Neural progenitor cell (in vitro differentiated cells): ENCODE results near the gene JPH2. TPM values are rescaled to one million over a fixed set of nuclear protein-coding genes. Genes with fewer than 3 reads are reported as not detected.

Experiments
- DNase-seq: peaks from one replicate; pipeline ENCODE4 v3.0.0-alpha.2; 2016; ENCODE audit warnings: low spot score
- H2AFZ ChIP-seq: fragments of 200-600 bp; sonication (generic); replicated peaks from 2 replicates; pipeline ENCODE4 v1.6.1; 2016; ENCODE audit warnings: antibody characterized with exemption
- H3F3A ChIP-seq: fragments of 200-600 bp; sonication (generic); 2 replicates; pipeline ENCODE4 v1.6.1; 2016; ENCODE audit warnings: antibody characterized with exemption, low read depth
- H3K27ac ChIP-seq: fragments of 200-600 bp; sonication (generic); 2 replicates; pipeline ENCODE4 v1.5.1; 2016; ENCODE audit warnings: mild to moderate bottlenecking
- H3K27me3 ChIP-seq: fragments of 200-600 bp; sonication (generic); 2 replicates; pipeline ENCODE4 v1.6.1; 2016; ENCODE audit warnings: mild to moderate bottlenecking, moderate library complexity
- H3K36me3 ChIP-seq: fragments of 200-600 bp; sonication (generic); 2 replicates; pipeline ENCODE4 v1.5.1; 2016
- H3K4me1 ChIP-seq: fragments of 200-600 bp; sonication (generic); 2 replicates; pipeline ENCODE4 v1.6.1; 2016; ENCODE audit warnings: mixed run types
- H3K4me2 ChIP-seq: fragments of 200-600 bp; sonication (generic); 2 replicates; pipeline ENCODE4 v1.6.1; 2016
- H3K4me3 ChIP-seq: fragments of 200-600 bp; sonication (generic); 2 replicates; pipeline ENCODE4 v1.5.1; 2016
- H3K79me2 ChIP-seq: fragments of 200-600 bp; sonication (generic); 2 replicates; pipeline ENCODE4 v1.6.1; 2016; ENCODE audit warnings: low read depth
- H3K9ac ChIP-seq: fragments of 200-600 bp; sonication (generic); 2 replicates; pipeline ENCODE4 v1.6.1; 2016
- H3K9me3 ChIP-seq: fragments of 200-600 bp; sonication (generic); 2 replicates; pipeline ENCODE4 v1.5.1; 2016; ENCODE audit warnings: low read depth
- H4K20me1 ChIP-seq: fragments of 200-600 bp; sonication (generic); 2 replicates; pipeline ENCODE4 v1.6.1; 2016; ENCODE audit warnings: low read depth
- H3K27ac Mint-ChIP-seq: 3 replicates; pipeline ENCODE4 v1.8.0; 2021; ENCODE audit warnings: mixed read lengths
- H3K27me3 Mint-ChIP-seq: 2 replicates; pipeline ENCODE4 v1.8.0; 2022; ENCODE audit warnings: low read depth, mild to moderate bottlenecking, inconsistent platforms, moderate library complexity, mixed read lengths; ENCODE audit not compliant: insufficient read depth
- H3K36me3 Mint-ChIP-seq: 3 replicates; pipeline ENCODE4 v1.8.0; 2021; ENCODE audit warnings: mixed read lengths
- H3K4me1 Mint-ChIP-seq: 3 replicates; pipeline ENCODE4 v1.8.0; 2021; ENCODE audit warnings: mixed read lengths
- H3K4me3 Mint-ChIP-seq: 3 replicates; pipeline ENCODE4 v1.8.0; 2021; ENCODE audit warnings: mild to moderate bottlenecking, moderate library complexity, mixed read lengths
- H3K9me3 Mint-ChIP-seq: 3 replicates; pipeline ENCODE4 v1.8.0; 2020; ENCODE audit warnings: mixed read lengths
- EZH2 ChIP-seq: fragments of 200-600 bp; sonication (generic); IDR thresholded peaks from 2 replicates; pipeline ENCODE4 v1.6.1; 2017; ENCODE audit warnings: antibody characterized with exemption, mild to moderate bottlenecking, moderate library complexity
- EZH2phosphoT487 ChIP-seq: fragments of 200-600 bp; sonication (generic); IDR thresholded peaks from 2 replicates; pipeline ENCODE4 v1.6.1; 2017; ENCODE audit warnings: antibody characterized with exemption
- total RNA-seq: library from RNA; depleted of rRNA; stranded (reverse); fragments of >200 nt; gene quantifications from 2 replicates; pipeline ENCODE4 v1.2.3, GENCODE V29; 2015; ENCODE audit warnings: low replicate concordance
- TF ChIP-seq, protein P1 (sequence below): fragments of 200-600 bp; sonication (generic); IDR thresholded peaks from 2 replicates; pipeline ENCODE4 v1.5.1; 2017; ENCODE audit warnings: antibody characterized with exemption, mild to moderate bottlenecking

JPH2 gene
- total RNA-seq, 1 donor from 2014 or later, result not detected

DNA sequence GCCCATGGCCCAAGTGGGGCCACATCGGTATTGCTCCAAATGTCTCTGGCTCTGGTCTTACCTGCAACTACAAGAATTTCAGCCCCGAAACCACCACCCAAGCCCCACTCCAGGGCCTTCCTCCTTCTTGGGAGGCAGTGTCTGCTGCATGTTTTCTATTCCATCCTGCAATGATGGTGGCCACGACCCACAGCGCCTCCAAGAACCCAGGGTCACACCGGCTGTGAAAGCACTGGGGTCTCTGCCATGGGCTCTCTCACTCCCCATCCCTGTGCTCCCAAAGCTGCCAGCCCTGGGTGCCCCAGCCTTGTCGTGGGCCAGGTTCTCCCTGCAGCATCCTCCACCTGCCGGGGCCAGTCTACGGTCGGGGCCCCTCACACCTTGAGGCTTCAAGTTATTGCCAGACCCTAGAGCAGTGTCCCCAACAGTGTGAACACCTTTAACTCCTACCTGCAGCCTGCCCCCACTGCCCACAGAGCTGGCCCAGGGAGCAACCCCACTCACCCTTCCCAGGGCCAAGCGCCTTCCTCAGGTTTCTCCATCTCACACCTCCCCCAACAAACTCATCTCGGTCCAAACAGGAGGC is 115.4 kb downstream of the JPH2 start:
- Mint-ChIP-seq H3K27me3 (peaks cover 6% of the 10 kb centered on the region), H3K36me3 (no peaks in the 10 kb centered on the region), H3K27ac (no peak overlapping the region), H3K4me1 (peaks cover 11% of the 10 kb centered on the region), H3K4me3 (peak overlapping the region; percentile 53), H3K9me3 (no peaks in the 10 kb centered on the region)
- TF ChIP-seq EZH2phosphoT487, result no peak
- Histone ChIP-seq H3K4me1 (no peaks in the 10 kb centered on the region), H3K27me3 (no peaks in the 10 kb centered on the region), H4K20me1 (no peaks in the 10 kb centered on the region), H3K79me2 (no peaks in the 10 kb centered on the region), H3K36me3 (no peaks in the 10 kb centered on the region), H3K27ac (no peak overlapping the region), H2AFZ (no peak overlapping the region), H3K4me2 (no peak overlapping the region), H3F3A (no peaks in the 10 kb centered on the region), H3K4me3 (no peak overlapping the region), H3K9me3 (no peaks in the 10 kb centered on the region), H3K9ac (no peak overlapping the region)
- DNase-seq, result no peak

GRCh38 chr20:44071057-44071456 is 115.9 kb downstream of the JPH2 start:
- Histone ChIP-seq H3K9ac (no peak overlapping the region), H3K36me3 (no peaks in the 10 kb centered on the region), H3K27ac (no peak overlapping the region), H2AFZ (no peak overlapping the region), H3K9me3 (no peaks in the 10 kb centered on the region), H3K4me3 (no peak overlapping the region), H3K79me2 (no peaks in the 10 kb centered on the region), H3K4me2 (no peak overlapping the region), H3F3A (no peaks in the 10 kb centered on the region), H4K20me1 (no peaks in the 10 kb centered on the region), H3K4me1 (no peaks in the 10 kb centered on the region), H3K27me3 (no peaks in the 10 kb centered on the region)
- no peak for DNase-seq
- H3K27ac Mint-ChIP-seq, result no peak overlapping the region
- no peaks in the 10 kb centered on the region for H3K36me3 Mint-ChIP-seq
- H3K4me1 Mint-ChIP-seq, result peaks cover 11% of the 10 kb centered on the region
- no peak overlapping the region for H3K4me3 Mint-ChIP-seq
- TF ChIP-seq EZH2, result no peak
- TF ChIP-seq, protein P1, sequence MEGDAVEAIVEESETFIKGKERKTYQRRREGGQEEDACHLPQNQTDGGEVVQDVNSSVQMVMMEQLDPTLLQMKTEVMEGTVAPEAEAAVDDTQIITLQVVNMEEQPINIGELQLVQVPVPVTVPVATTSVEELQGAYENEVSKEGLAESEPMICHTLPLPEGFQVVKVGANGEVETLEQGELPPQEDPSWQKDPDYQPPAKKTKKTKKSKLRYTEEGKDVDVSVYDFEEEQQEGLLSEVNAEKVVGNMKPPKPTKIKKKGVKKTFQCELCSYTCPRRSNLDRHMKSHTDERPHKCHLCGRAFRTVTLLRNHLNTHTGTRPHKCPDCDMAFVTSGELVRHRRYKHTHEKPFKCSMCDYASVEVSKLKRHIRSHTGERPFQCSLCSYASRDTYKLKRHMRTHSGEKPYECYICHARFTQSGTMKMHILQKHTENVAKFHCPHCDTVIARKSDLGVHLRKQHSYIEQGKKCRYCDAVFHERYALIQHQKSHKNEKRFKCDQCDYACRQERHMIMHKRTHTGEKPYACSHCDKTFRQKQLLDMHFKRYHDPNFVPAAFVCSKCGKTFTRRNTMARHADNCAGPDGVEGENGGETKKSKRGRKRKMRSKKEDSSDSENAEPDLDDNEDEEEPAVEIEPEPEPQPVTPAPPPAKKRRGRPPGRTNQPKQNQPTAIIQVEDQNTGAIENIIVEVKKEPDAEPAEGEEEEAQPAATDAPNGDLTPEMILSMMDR, result no peak
- TF ChIP-seq EZH2phosphoT487, result no peak
- no peaks in the 10 kb centered on the region for H3K9me3 Mint-ChIP-seq
- H3K27me3 Mint-ChIP-seq, result peaks cover 6% of the 10 kb centered on the region

GRCh38 chr20:44070139-44070900 is 116.7 kb downstream of the JPH2 start:
- Histone ChIP-seq H3K27ac (no peak overlapping the region), H3F3A (no peaks in the 10 kb centered on the region), H3K4me3 (no peak overlapping the region), H3K9me3 (no peaks in the 10 kb centered on the region), H4K20me1 (no peaks in the 10 kb centered on the region), H3K4me2 (no peak overlapping the region), H3K36me3 (no peaks in the 10 kb centered on the region), H2AFZ (no peak overlapping the region), H3K27me3 (no peaks in the 10 kb centered on the region), H3K4me1 (no peaks in the 10 kb centered on the region), H3K79me2 (no peaks in the 10 kb centered on the region), H3K9ac (no peak overlapping the region)
- Mint-ChIP-seq H3K27me3 (peaks cover 6% of the 10 kb centered on the region), H3K9me3 (no peaks in the 10 kb centered on the region), H3K36me3 (no peaks in the 10 kb centered on the region), H3K4me1 (peaks cover 11% of the 10 kb centered on the region), H3K27ac (no peak overlapping the region), H3K4me3 (no peak overlapping the region)
- TF ChIP-seq, protein P1, result no peak
- TF ChIP-seq EZH2, result no peak
- TF ChIP-seq EZH2phosphoT487, result no peak
- DNase-seq, result no peak
